ENCODE data around the gene CPSF4L. TPM values are rescaled to one million over a fixed set of nuclear protein-coding genes. Genes with fewer than 3 reads are reported as not detected.

CPSF4L gene
- total and polyA plus RNA-seq, 2 of the 13 experiments (the other 11 are each of a cell fraction or from before 2014, with no cell fraction given), result 0.73 to 1.6 TPM

- TF ChIP-seq ZIK1 (CRISPR knock-in tag; IDR thresholded peaks at IDR 0.05; ENCODE audit: borderline replicate concordance, low read depth) (no peak), ZMAT5 (CRISPR knock-in tag; IDR thresholded peaks at IDR 0.05; ENCODE audit: borderline replicate concordance, low read depth) (no peak), LCORL (IDR thresholded peaks at IDR 0.05) (no peak), LCORL (CRISPR knock-in tag; IDR thresholded peaks at IDR 0.05) (peak; percentile 68), KLF6 (CRISPR knock-in tag; IDR thresholded peaks at IDR 0.05) (peak; percentile 68), TOE1 (CRISPR knock-in tag; IDR thresholded peaks at IDR 0.05) (no peak), TARDBP (CRISPR knock-in tag; IDR thresholded peaks at IDR 0.05) (peak; percentile 71; the same call in 1 of the 2 replicates), ZSCAN25 (CRISPR knock-in tag; IDR thresholded peaks at IDR 0.05) (peak; percentile 86), IKZF5 (CRISPR knock-in tag; IDR thresholded peaks at IDR 0.05) (peak; percentile 67; the same call in 1 of the 2 replicates), ETV5 (CRISPR knock-in tag; IDR thresholded peaks at IDR 0.05; ENCODE audit: borderline replicate concordance) (peak; percentile 99), ZNF101 (CRISPR knock-in tag; IDR thresholded peaks at IDR 0.05; ENCODE audit: borderline replicate concordance, low read depth) (0 out of 2 replicates have a peak, but pooled peaks have one; percentile 40), ZNF260 (CRISPR knock-in tag; IDR thresholded peaks at IDR 0.05; ENCODE audit: borderline replicate concordance, low read depth) (0 out of 2 replicates have a peak, but pooled peaks have one; percentile 63), ZNF639 (CRISPR knock-in tag; conservative IDR thresholded peaks at IDR 0.05) (no peak; the same call in 1 of the 2 replicates), POLR2G (IDR thresholded peaks at IDR 0.05; ENCODE audit: low read depth, low read length) (peak; percentile 80), U2AF2 (IDR thresholded peaks at IDR 0.05; ENCODE audit: low read depth, low read length) (no peak; the same call in 1 of the 2 replicates), STAT5B (CRISPR knock-in tag; IDR thresholded peaks at IDR 0.05) (peak; percentile 74; the same call in 1 of the 2 replicates), ZNF772 (CRISPR knock-in tag; IDR thresholded peaks at IDR 0.05) (peak; percentile 43; the same call in 1 of the 2 replicates), KDM5A (IDR thresholded peaks at IDR 0.05; ENCODE audit: borderline replicate concordance, low read length) (no peak), HOXA3 (CRISPR knock-in tag; IDR thresholded peaks at IDR 0.05) (peak; percentile 94), THAP8 (CRISPR knock-in tag; IDR thresholded peaks at IDR 0.05; ENCODE audit: borderline replicate concordance) (peak; percentile 50; the same call in 1 of the 2 replicates), SMAD3 (CRISPR knock-in tag; IDR thresholded peaks at IDR 0.05) (peak; percentile 40; the same call in 1 of the 2 replicates), GTF3A (CRISPR knock-in tag; conservative IDR thresholded peaks at IDR 0.05) (no peak), MEIS1 (CRISPR knock-in tag; IDR thresholded peaks at IDR 0.05; ENCODE audit: borderline replicate concordance) (peak; percentile 92), CHCHD3 (CRISPR knock-in tag; IDR thresholded peaks at IDR 0.05) (no peak), MXD4 (CRISPR knock-in tag; IDR thresholded peaks at IDR 0.05) (peak; percentile 88), TRIM22 (IDR thresholded peaks at IDR 0.05) (no peak)
Measured at GRCh38 chr17:73231841-73232586, 29.7 kb downstream of the CPSF4L start (continued).

Data from HepG2 (cell line).